Hepatocyte (in vitro differentiated cells): ENCODE measurements around the gene LRRC51.

ENCODE experiments used
- EZH2 ChIP-seq: fragments of 200-600 bp; sonication (generic); IDR thresholded peaks from 2 replicates; pipeline ENCODE4 v1.6.1; 2016; ENCODE audit warnings: antibody characterized with exemption, mild to moderate bottlenecking, borderline replicate concordance
- TF ChIP-seq, protein P1 (sequence below): fragments of 200-600 bp; sonication (generic); IDR thresholded peaks from 2 replicates; pipeline ENCODE4 v1.5.1; 2016; ENCODE audit warnings: antibody characterized with exemption, mild to moderate bottlenecking; ENCODE audit not compliant: poor library complexity

DNA sequence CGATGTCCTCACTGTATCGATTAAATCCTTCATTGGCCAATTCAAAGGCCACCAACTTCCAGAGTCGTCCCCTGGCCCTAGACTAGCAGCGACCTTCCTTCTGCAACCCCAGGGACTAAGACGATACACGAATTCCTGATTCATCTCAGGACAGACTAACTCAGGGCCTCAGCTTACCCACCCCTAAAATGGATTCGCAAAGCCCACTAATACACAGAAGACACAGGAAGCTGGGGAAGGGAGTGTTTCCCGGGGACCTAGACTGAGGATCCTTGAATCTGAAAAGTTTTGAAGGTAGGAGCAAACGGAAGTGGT lies 21.9 kb downstream of the LRRC51 start:
- TF ChIP-seq, protein P1, sequence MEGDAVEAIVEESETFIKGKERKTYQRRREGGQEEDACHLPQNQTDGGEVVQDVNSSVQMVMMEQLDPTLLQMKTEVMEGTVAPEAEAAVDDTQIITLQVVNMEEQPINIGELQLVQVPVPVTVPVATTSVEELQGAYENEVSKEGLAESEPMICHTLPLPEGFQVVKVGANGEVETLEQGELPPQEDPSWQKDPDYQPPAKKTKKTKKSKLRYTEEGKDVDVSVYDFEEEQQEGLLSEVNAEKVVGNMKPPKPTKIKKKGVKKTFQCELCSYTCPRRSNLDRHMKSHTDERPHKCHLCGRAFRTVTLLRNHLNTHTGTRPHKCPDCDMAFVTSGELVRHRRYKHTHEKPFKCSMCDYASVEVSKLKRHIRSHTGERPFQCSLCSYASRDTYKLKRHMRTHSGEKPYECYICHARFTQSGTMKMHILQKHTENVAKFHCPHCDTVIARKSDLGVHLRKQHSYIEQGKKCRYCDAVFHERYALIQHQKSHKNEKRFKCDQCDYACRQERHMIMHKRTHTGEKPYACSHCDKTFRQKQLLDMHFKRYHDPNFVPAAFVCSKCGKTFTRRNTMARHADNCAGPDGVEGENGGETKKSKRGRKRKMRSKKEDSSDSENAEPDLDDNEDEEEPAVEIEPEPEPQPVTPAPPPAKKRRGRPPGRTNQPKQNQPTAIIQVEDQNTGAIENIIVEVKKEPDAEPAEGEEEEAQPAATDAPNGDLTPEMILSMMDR, result no peak
- no peak for TF ChIP-seq EZH2
